CMK (cell line): Measurements from ENCODE around the gene PVRIG.
"Not testable (repeated sequence)": the region's sequence is repeated elsewhere in the genome, so short reads cannot be mapped to it uniquely, and the experiment has no call there.

Source experiments
- DNase-seq: peaks from one replicate; pipeline ENCODE4 v3.0.0-alpha.2; 2010; ENCODE audit warnings: low read depth

Gene PVRIG

GRCh38 chr7:100234660-100235317 lies 15.0 kb downstream of the PVRIG start:
- not testable (repeated sequence) for DNase-seq

GRCh38 chr7:100239975-100240374 lies 20.2 kb downstream of the PVRIG start:
- DNase-seq, result not testable (repeated sequence)

GRCh38 chr7:100243385-100243784 lies 23.6 kb downstream of the PVRIG start:
- peak; percentile 84 for DNase-seq

- DNase-seq, result not testable (repeated sequence)
Observed at GRCh38 chr7:100244988-100245605, 25.3 kb downstream of the PVRIG start.

GRCh38 chr7:100246121-100246864 lies 26.5 kb downstream of the PVRIG start:
- not testable (repeated sequence) for DNase-seq

- not testable (repeated sequence) for DNase-seq
Observed at GRCh38 chr7:100246865-100247137, 27.1 kb downstream of the PVRIG start.

GRCh38 chr7:100247152-100247757 lies 27.5 kb downstream of the PVRIG start:
- peak; percentile 8 for DNase-seq

GRCh38 chr7:100248483-100248882 lies 28.7 kb downstream of the PVRIG start:
- no peak for DNase-seq

GRCh38 chr7:100257017-100257416 lies 37.3 kb downstream of the PVRIG start:
- DNase-seq, result no peak

- DNase-seq, result not testable (repeated sequence)
Observed at GRCh38 chr7:100259984-100260383, 40.2 kb downstream of the PVRIG start.

- not testable (repeated sequence) for DNase-seq
Observed at GRCh38 chr7:100262896-100263295, 43.1 kb downstream of the PVRIG start.

- DNase-seq, result not testable (repeated sequence)
Observed at GRCh38 chr7:100264223-100264622, 44.5 kb downstream of the PVRIG start.

- DNase-seq, result not testable (repeated sequence)
Observed at GRCh38 chr7:100264669-100265165, 45.0 kb downstream of the PVRIG start.

GRCh38 chr7:100265851-100266250 lies 46.1 kb downstream of the PVRIG start:
- not testable (repeated sequence) for DNase-seq

- no peak for DNase-seq
Observed at GRCh38 chr7:100266576-100267354, 47.0 kb downstream of the PVRIG start.

GRCh38 chr7:100267648-100268047 lies 47.9 kb downstream of the PVRIG start:
- DNase-seq, result no peak

- not testable (repeated sequence) for DNase-seq
Observed at GRCh38 chr7:100268882-100269281, 49.1 kb downstream of the PVRIG start.

GRCh38 chr7:100269306-100270045 lies 49.7 kb downstream of the PVRIG start:
- not testable (repeated sequence) for DNase-seq

- not testable (repeated sequence) for DNase-seq
Observed at GRCh38 chr7:100270046-100270918, 50.5 kb downstream of the PVRIG start.
